GM23338 (cell line): ENCODE measurements around the gene ADGRG4. TPM values are rescaled to one million over a fixed set of nuclear protein-coding genes. Genes with fewer than 3 reads are reported as not detected.
"Not testable (repeated sequence)": the region's sequence is repeated elsewhere in the genome, so short reads cannot be mapped to it uniquely, and the experiment has no call there.

Experiments used
- ATAC-seq: fragments of 200-7000 bp; cut with Tn5 transposase; 3 replicates; pipeline ENCODE4 v1.9.1; 2020
- DNase-seq: peaks from one replicate; pipeline ENCODE4 v3.0.0-alpha.2; 2015; ENCODE audit warnings: low spot score
- H2AFZ ChIP-seq: fragments of 200-600 bp; sonication (generic); 2 replicates; pipeline ENCODE4 v1.8.0; 2016; ENCODE audit warnings: antibody characterized with exemption, mild to moderate bottlenecking, moderate library complexity
- H3F3A ChIP-seq: fragments of 200-600 bp; sonication (generic); replicated peaks from 2 replicates; pipeline ENCODE4 v1.8.0; 2017; ENCODE audit warnings: antibody characterized with exemption, mixed run types, low read depth
- H3K27ac ChIP-seq: fragments of 200-600 bp; sonication (generic); 2 replicates; pipeline ENCODE4 v1.6.1; 2016; ENCODE audit warnings: low read depth
- H3K27me3 ChIP-seq: fragments of 200-600 bp; sonication (generic); 2 replicates; pipeline ENCODE4 v1.8.0; 2016; ENCODE audit warnings: mild to moderate bottlenecking, mixed run types, moderate library complexity; ENCODE audit not compliant: insufficient read depth
- H3K36me3 ChIP-seq: fragments of 200-600 bp; sonication (generic); 2 replicates; pipeline ENCODE4 v1.8.0; 2016; ENCODE audit warnings: mild to moderate bottlenecking; ENCODE audit not compliant: insufficient read depth
- H3K4me1 ChIP-seq: fragments of 200-600 bp; sonication (generic); 2 replicates; pipeline ENCODE4 v1.8.0; 2016; ENCODE audit warnings: mild to moderate bottlenecking, moderate library complexity; ENCODE audit not compliant: insufficient read depth
- H3K4me2 ChIP-seq: fragments of 200-600 bp; sonication (generic); 2 replicates; pipeline ENCODE4 v1.7.1; 2017; ENCODE audit warnings: mixed run types
- H3K4me3 ChIP-seq: fragments of 200-600 bp; sonication (generic); 2 replicates; pipeline ENCODE4 v1.6.1; 2016; ENCODE audit warnings: mixed run types
- H3K79me2 ChIP-seq: fragments of 200-600 bp; sonication (generic); replicated peaks from 2 replicates; pipeline ENCODE4 v1.8.0; 2017; ENCODE audit warnings: mild to moderate bottlenecking; ENCODE audit not compliant: insufficient read depth
- H3K9me2 ChIP-seq: fragments of 200-600 bp; sonication (generic); 2 replicates; pipeline ENCODE4 v1.8.0; 2017; ENCODE audit not compliant: insufficient read depth
- H4K20me1 ChIP-seq: fragments of 200-600 bp; sonication (generic); replicated peaks from 2 replicates; pipeline ENCODE4 v1.8.0; 2017; ENCODE audit warnings: mild to moderate bottlenecking; ENCODE audit not compliant: insufficient read depth
- H3K27ac Mint-ChIP-seq: 2 replicates; pipeline ENCODE4 v1.8.0; 2020; ENCODE audit warnings: inconsistent platforms, mild to moderate bottlenecking, moderate library complexity, mixed read lengths
- H3K27me3 Mint-ChIP-seq: 3 replicates; pipeline ENCODE4 v1.8.0; 2022; ENCODE audit warnings: low read depth, mild to moderate bottlenecking, moderate library complexity, mixed read lengths, inconsistent platforms; ENCODE audit not compliant: insufficient read depth, poor library complexity
- H3K36me3 Mint-ChIP-seq: 3 replicates; pipeline ENCODE4 v1.8.0; 2021; ENCODE audit warnings: low read depth, mild to moderate bottlenecking, inconsistent platforms, moderate library complexity, mixed read lengths
- H3K4me1 Mint-ChIP-seq: 3 replicates; pipeline ENCODE4 v1.8.0; 2020; ENCODE audit warnings: mild to moderate bottlenecking, inconsistent platforms, mixed read lengths
- H3K4me3 Mint-ChIP-seq: 3 replicates; pipeline ENCODE4 v1.8.0; 2021; ENCODE audit warnings: moderate library complexity, mild to moderate bottlenecking, inconsistent platforms, mixed read lengths
- H3K9me3 Mint-ChIP-seq: 3 replicates; pipeline ENCODE4 v1.8.0; 2020; ENCODE audit warnings: moderate library complexity, mild to moderate bottlenecking, inconsistent platforms, mixed read lengths
- EZH2 ChIP-seq: fragments of 200-600 bp; sonication (generic); IDR thresholded peaks from one replicate; pipeline ENCODE4 v1.8.0; 2017; ENCODE audit warnings: antibody characterized with exemption, mild to moderate bottlenecking, low read depth; ENCODE audit not compliant: unreplicated experiment
- EZH2phosphoT487 ChIP-seq: fragments of 200-600 bp; sonication (generic); IDR thresholded peaks from one replicate; pipeline ENCODE4 v1.8.1; 2018; ENCODE audit warnings: antibody characterized with exemption; ENCODE audit not compliant: unreplicated experiment
- JUNB ChIP-seq: IDR thresholded peaks from one replicate; pipeline ENCODE4 v1.6.1; 2016; ENCODE audit warnings: antibody characterized with exemption; ENCODE audit not compliant: unreplicated experiment
- POLR2AphosphoS5 ChIP-seq: IDR thresholded peaks from 2 replicates; pipeline ENCODE4 v1.6.1; 2016; ENCODE audit warnings: antibody characterized with exemption, low read depth
- REST ChIP-seq: IDR thresholded peaks from one replicate; pipeline ENCODE4 v1.6.1; 2018; ENCODE audit warnings: antibody characterized with exemption; ENCODE audit not compliant: unreplicated experiment
- STAT1 ChIP-seq: IDR thresholded peaks from one replicate; pipeline ENCODE4 v1.6.1; 2016; ENCODE audit warnings: antibody characterized with exemption; ENCODE audit not compliant: unreplicated experiment
- ZNF114 ChIP-seq: fragments of 250-450 bp; sonication (Bioruptor Pico); IDR thresholded peaks from 2 replicates; pipeline ENCODE4 v1.5.0; 2020; ENCODE audit warnings: mild to moderate bottlenecking, moderate library complexity
- long read RNA-seq: library from polyadenylated mRNA; unstranded; transcript quantifications from one replicate; pipeline ENCODE4 v2.0.0, GENCODE V29; 2020; ENCODE audit not compliant: unreplicated experiment
- polyA plus RNA-seq: library from polyadenylated mRNA; unstranded; fragments of >200 nt; fragmentation: Nextera tagmentation; extraction: Ambion mirVana; gene quantifications from 2 replicates; pipeline ENCODE4 v1.2.1, GENCODE V29; 2016
- total RNA-seq: library from RNA; depleted of rRNA; stranded (reverse); fragments of >200 nt; shearing (Covaris generic); gene quantifications from 2 replicates; pipeline ENCODE4 v1.2.3, GENCODE V29; 2014; rRNA removed

ADGRG4 gene
- total RNA-seq (not detected in 2 replicates), polyA plus RNA-seq (not detected in 2 replicates)
- long read RNA-seq = 0 reads

- not testable (repeated sequence) for H3K27ac Mint-ChIP-seq, H3K9me2 ChIP-seq, H3K4me3 Mint-ChIP-seq, H4K20me1 ChIP-seq, H2AFZ ChIP-seq, H3K36me3 Mint-ChIP-seq, H3K4me1 Mint-ChIP-seq, H3K27me3 ChIP-seq, H3F3A ChIP-seq, H3K4me3 ChIP-seq, H3K27ac ChIP-seq, H3K4me2 ChIP-seq, H3K4me1 ChIP-seq, H3K36me3 ChIP-seq, DNase-seq, ATAC-seq, H3K27me3 Mint-ChIP-seq, H3K79me2 ChIP-seq, H3K9me3 Mint-ChIP-seq
Measured at GRCh38 chrX:136300721-136301120, at the start of gene ADGRG4. ADGRG4 (plus strand) TSS chrX:136300963; CDS start chrX:136308778, 7,815 bp downstream.

- Histone ChIP-seq H3K4me2 (peak within 1 kb of the TSS; percentile 84), H3K36me3 (no peaks in the 10 kb centered on the region), H4K20me1 (no peaks in the 10 kb centered on the region; the same call in 1 of the 2 replicates), H3K27me3 (no peaks in the 10 kb centered on the region), H3K79me2 (peaks cover 23% of the 10 kb centered on the region), H3K9me2 (no peaks in the 10 kb centered on the region), H3K27ac (peak within 1 kb of the TSS; percentile 88; the same call in 1 of the 2 replicates), H3F3A (0 out of 2 replicates have a peak, but pooled peaks cover 3% of the 10 kb centered on the region), H3K4me1 (no peaks in the 10 kb centered on the region), H3K4me3 (peak within 1 kb of the TSS; percentile 69), H2AFZ (peak within 1 kb of the TSS; percentile 97)
- ATAC-seq (peak; percentile 92), DNase-seq (peak; percentile 78)
- Mint-ChIP-seq H3K27ac (peak within 1 kb of the TSS; percentile 92), H3K36me3 (no peaks in the 10 kb centered on the region), H3K4me1 (peaks cover 18% of the 10 kb centered on the region; the same call in 2 of the 3 replicates), H3K4me3 (peak within 1 kb of the TSS; percentile 87), H3K9me3 (no peaks in the 10 kb centered on the region), H3K27me3 (no peaks in the 10 kb centered on the region)
- TF ChIP-seq JUNB = no peak
- peak; percentile 77 for TF ChIP-seq POLR2AphosphoS5
Measured at GRCh38 chrX:136251041-136251991, 49.4 kb upstream of the ADGRG4 start, which contains the start of gene MAP7D3. MAP7D3 (minus strand) TSS chrX:136251400; CDS start chrX:136251358, 42 bp downstream.

GRCh38 chrX:136255541-136255940 lies 45.2 kb upstream of the ADGRG4 start:
- Histone ChIP-seq H3K4me3 (no peak overlapping the region), H3K4me2 (no peak overlapping the region), H3K79me2 (no peaks in the 10 kb centered on the region), H3K27me3 (no peaks in the 10 kb centered on the region), H3F3A (0 out of 2 replicates have a peak, but pooled peaks cover 3% of the 10 kb centered on the region), H3K9me2 (no peaks in the 10 kb centered on the region), H2AFZ (no peak overlapping the region), H3K36me3 (no peaks in the 10 kb centered on the region), H3K4me1 (no peaks in the 10 kb centered on the region), H3K27ac (no peak overlapping the region), H4K20me1 (no peaks in the 10 kb centered on the region)
- Mint-ChIP-seq H3K27ac (no peak overlapping the region), H3K4me3 (no peak overlapping the region), H3K36me3 (no peaks in the 10 kb centered on the region), H3K27me3 (peaks cover 1% of the 10 kb centered on the region), H3K9me3 (no peaks in the 10 kb centered on the region), H3K4me1 (peaks cover 16% of the 10 kb centered on the region)
- ATAC-seq = no peak
- no peak for DNase-seq
- no peak for TF ChIP-seq ZNF114
- no peak for TF ChIP-seq EZH2phosphoT487
- TF ChIP-seq REST = no peak
- no peak for TF ChIP-seq STAT1
- TF ChIP-seq EZH2 = no peak
